Vagina (tissue), 2 donors: ENCODE measurements around the gene TRPM2. TPM values are rescaled to one million over a fixed set of nuclear protein-coding genes. Genes with fewer than 3 reads are reported as not detected.

Source experiments
- DNase-seq, 2 donors: peaks; one replicate each; pipeline ENCODE4 v3.0.0-alpha.2; 2017; ENCODE audit errors: extremely low spot score in 2 of 2
- H3K27ac ChIP-seq: fragments of 200-600 bp; sonication (generic); one replicate; pipeline ENCODE4 v1.5.1; 2019
- H3K27me3 ChIP-seq: fragments of 200-600 bp; sonication (generic); one replicate; pipeline ENCODE4 v1.5.1; 2019
- H3K36me3 ChIP-seq, 2 donors: fragments of 200-600 bp; sonication (generic); one replicate each; pipeline ENCODE4 v1.5.1; 2017 to 2019
- H3K4me1 ChIP-seq: fragments of 200-600 bp; sonication (generic); one replicate; pipeline ENCODE4 v1.5.1; 2019
- H3K4me3 ChIP-seq, 2 donors: fragments of 200-600 bp; sonication (generic); 1 replicate in 1 of 2; 2 replicates in 1 of 2; pipeline ENCODE4 v1.5.1; 2016 to 2019
- H3K9me3 ChIP-seq: fragments of 200-600 bp; sonication (generic); one replicate; pipeline ENCODE4 v1.5.1; 2019
- CTCF ChIP-seq, 3 experiments: fragments of 450-650 bp in 2 of 3; fragments of 200-600 bp in 1 of 3; sonication (generic) in 1 of 3; IDR thresholded peaks; one replicate each; pipeline ENCODE4 v1.5.1; 2017 to 2019; ENCODE audit warnings: antibody characterized with exemption in 3 of 3, mild to moderate bottlenecking in 2 of 3, moderate library complexity in 2 of 3
- POLR2A ChIP-seq, 2 donors: fragments of 450-650 bp; IDR thresholded peaks; one replicate each; pipeline ENCODE4 v1.6.1; 2017; ENCODE audit warnings: antibody characterized with exemption in 2 of 2, mild to moderate bottlenecking in 2 of 2, moderate library complexity in 2 of 2
- POLR2AphosphoS5 ChIP-seq, 2 donors: sonication (generic); formaldehyde crosslinking; IDR thresholded peaks; one replicate each; pipeline ENCODE4 v1.9.0; 2017; ENCODE audit warnings: antibody characterized with exemption in 2 of 2, mild to moderate bottlenecking in 2 of 2, low read depth in 1 of 2; ENCODE audit not compliant: insufficient read depth in 1 of 2
- intact Hi-C: fragments of 100-400 bp; cut with DNase I; formaldehyde crosslinking; loops from one replicate; pipeline ENCODE4 v1.15.1; 2023
- total RNA-seq: library from RNA; depleted of rRNA; stranded (reverse); fragments of >200 nt; gene quantifications from one replicate; pipeline ENCODE4 v1.2.3, GENCODE V29; 2016

Gene TRPM2
- total RNA-seq, 1 donor from 2014 or later, result 2.2 TPM

DNA sequence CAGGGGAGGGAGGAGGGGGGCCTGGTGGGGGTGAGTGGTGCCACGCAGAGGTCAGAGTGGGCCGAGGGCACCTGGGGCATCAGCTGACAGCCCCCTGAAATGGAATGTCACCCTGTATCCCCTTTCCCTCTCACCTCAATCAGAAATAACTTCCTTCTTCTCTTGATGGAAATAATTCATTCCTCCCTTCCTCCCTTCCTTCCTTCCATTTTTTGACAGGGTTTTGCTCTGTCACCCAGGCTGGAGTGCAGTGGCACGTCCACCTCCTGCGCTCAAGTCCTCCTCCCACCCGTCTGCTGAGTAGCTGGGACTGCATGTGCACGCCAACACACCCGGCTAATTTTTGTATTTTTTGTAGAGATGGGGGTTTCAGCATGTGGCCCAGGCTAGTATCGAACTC, 53.5 kb downstream of the TRPM2 start:
- no peak for TF ChIP-seq POLR2A (IDR thresholded peaks at IDR 0.05)
- TF ChIP-seq CTCF (IDR thresholded peaks at IDR 0.05), result no peak
- TF ChIP-seq POLR2AphosphoS5 (IDR thresholded peaks at IDR 0.05; ENCODE audit: insufficient read depth in 1 of 2, low read depth in 1 of 2), result no peak
- H3K4me3 ChIP-seq, result no peak overlapping the region
- H3K27ac ChIP-seq, result no peak overlapping the region
- no peaks in the 10 kb centered on the region for H3K27me3 ChIP-seq
- H3K9me3 ChIP-seq, result no peaks in the 10 kb centered on the region
- intact Hi-C loops, result no loop called here
- no peaks in the 10 kb centered on the region for H3K36me3 ChIP-seq
- DNase-seq, result no peak
- H3K4me1 ChIP-seq, result no peaks in the 10 kb centered on the region

DNA sequence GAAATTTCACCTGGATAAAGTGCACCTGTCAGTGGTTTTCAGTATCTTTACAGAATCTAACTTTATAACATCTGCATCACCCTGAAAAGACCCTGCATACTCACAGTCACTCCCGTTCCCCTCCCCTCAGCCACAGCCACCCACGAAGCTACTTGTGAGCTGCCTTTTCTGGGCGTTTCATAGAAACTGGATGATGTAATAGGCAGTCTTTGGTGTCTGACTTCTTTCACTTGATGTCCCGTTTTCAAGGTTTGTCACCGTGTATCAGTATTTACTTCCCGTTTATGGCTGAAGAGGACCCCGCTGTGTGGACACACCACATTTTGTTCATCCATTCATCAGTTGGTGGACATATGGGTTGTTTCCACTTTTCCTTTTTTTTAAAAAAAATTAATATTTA, 54.1 kb downstream of the TRPM2 start:
- Histone ChIP-seq H3K27me3 (no peaks in the 10 kb centered on the region), H3K36me3 (no peaks in the 10 kb centered on the region), H3K4me1 (no peaks in the 10 kb centered on the region), H3K9me3 (no peaks in the 10 kb centered on the region), H3K4me3 (no peak overlapping the region), H3K27ac (no peak overlapping the region)
- no peak for DNase-seq
- TF ChIP-seq CTCF (IDR thresholded peaks at IDR 0.05), result no peak
- no peak for TF ChIP-seq POLR2A (IDR thresholded peaks at IDR 0.05)
- TF ChIP-seq POLR2AphosphoS5 (IDR thresholded peaks at IDR 0.05; ENCODE audit: insufficient read depth in 1 of 2, low read depth in 1 of 2), result no peak
- intact Hi-C loops, result no loop called here

DNA sequence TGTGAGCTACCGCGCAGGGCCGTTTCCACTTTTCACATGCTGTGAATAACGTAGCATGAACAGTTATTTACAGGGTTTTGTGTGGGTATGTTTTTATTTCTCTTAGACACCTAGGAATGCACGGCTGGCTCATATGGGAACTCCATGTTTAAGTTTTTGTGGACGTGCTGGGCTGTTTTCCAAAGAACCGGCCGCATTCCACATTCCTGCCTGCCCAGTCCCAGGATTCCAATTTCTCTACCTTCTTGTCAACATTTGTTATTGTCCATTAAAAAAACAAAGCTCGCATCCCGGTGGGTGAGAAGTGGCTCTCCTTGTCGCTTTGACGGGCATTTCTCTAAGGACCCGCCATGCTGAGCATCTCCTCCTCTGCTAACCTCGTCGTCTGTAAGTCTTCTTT, 54.8 kb downstream of the TRPM2 start:
- no peak for DNase-seq
- H3K27me3 ChIP-seq, result no peaks in the 10 kb centered on the region
- intact Hi-C loops, result no loop called here
- H3K9me3 ChIP-seq, result no peaks in the 10 kb centered on the region
- H3K27ac ChIP-seq, result no peak overlapping the region
- H3K36me3 ChIP-seq, result no peaks in the 10 kb centered on the region
- no peak for TF ChIP-seq CTCF (IDR thresholded peaks at IDR 0.05)
- TF ChIP-seq POLR2A (IDR thresholded peaks at IDR 0.05), result no peak
- TF ChIP-seq POLR2AphosphoS5 (IDR thresholded peaks at IDR 0.05; ENCODE audit: insufficient read depth in 1 of 2, low read depth in 1 of 2), result no peak
- no peak overlapping the region for H3K4me3 ChIP-seq
- H3K4me1 ChIP-seq, result no peaks in the 10 kb centered on the region

- no peak for DNase-seq
- intact Hi-C loops, result no loop called here
- H3K27me3 ChIP-seq, result no peaks in the 10 kb centered on the region
These were observed 60.3 kb downstream of the TRPM2 start for GRCh38 chr21:44413566-44414290.

More at GRCh38 chr21:44413566-44414290, 60.3 kb downstream of the TRPM2 start:
- Histone ChIP-seq H3K27ac (no peak overlapping the region), H3K36me3 (no peaks in the 10 kb centered on the region), H3K4me1 (no peaks in the 10 kb centered on the region), H3K9me3 (no peaks in the 10 kb centered on the region), H3K4me3 (no peak overlapping the region)
- no peak for TF ChIP-seq POLR2A (IDR thresholded peaks at IDR 0.05)
- no peak for TF ChIP-seq CTCF (IDR thresholded peaks at IDR 0.05)
- no peak for TF ChIP-seq POLR2AphosphoS5 (IDR thresholded peaks at IDR 0.05; ENCODE audit: insufficient read depth in 1 of 2, low read depth in 1 of 2)
